Gastrocnemius medialis (tissue), 4 donors: Measurements from ENCODE around the gene CCDC154. TPM values are rescaled to one million over a fixed set of nuclear protein-coding genes. Genes with fewer than 3 reads are reported as not detected.

Experiments used
- ATAC-seq, 2 donors: fragments of 150-250 bp; one replicate each; pipeline ENCODE4 v1.9.1; 2016
- DNase-seq, 2 donors: peaks; one replicate each; pipeline ENCODE4 v3.0.0-alpha.2; 2019
- H3K27ac ChIP-seq, 4 donors: fragments of 200-600 bp; sonication (generic); 1 replicate in 1 of 4; 2 replicates in 3 of 4; pipeline ENCODE4 v1.5.1; 2016 to 2018; ENCODE audit warnings: mild to moderate bottlenecking in 2 of 4, moderate library complexity in 1 of 4
- H3K27me3 ChIP-seq, 3 donors: fragments of 200-600 bp; sonication (generic) in 2 of 3; 1 replicate in 1 of 3; 2 replicates in 2 of 3; pipeline versions ENCODE4 v1.5.1 to v1.6.0; 2016 to 2019; ENCODE audit warnings: mild to moderate bottlenecking in 1 of 3, moderate library complexity in 1 of 3
- H3K36me3 ChIP-seq, 2 donors: fragments of 200-600 bp; sonication (generic) in 1 of 2; one replicate each; pipeline ENCODE4 v1.5.1; 2017 to 2018
- H3K4me1 ChIP-seq, 2 donors: fragments of 200-600 bp; sonication (generic) in 1 of 2; one replicate each; pipeline ENCODE4 v1.5.1; 2016 to 2017; ENCODE audit warnings: mild to moderate bottlenecking in 2 of 2
- H3K4me3 ChIP-seq, 4 donors: fragments of 200-600 bp; sonication (generic) in 3 of 4; 1 replicate in 1 of 4; 2 replicates in 3 of 4; pipeline ENCODE4 v1.5.1; 2016 to 2019; ENCODE audit warnings: mild to moderate bottlenecking in 2 of 4
- H3K9me3 ChIP-seq, 3 donors: fragments of 200-600 bp; sonication (generic) in 2 of 3; 1 replicate in 1 of 3; 2 replicates in 2 of 3; pipeline ENCODE4 v1.5.1; 2016 to 2019
- CTCF ChIP-seq, 5 experiments: fragments of 450-650 bp in 3 of 5; fragments of 200-600 bp in 2 of 5; sonication (generic) in 2 of 5; IDR thresholded peaks in 4 of 5; conservative IDR thresholded peaks in 1 of 5; 1 replicate in 4 of 5; 2 replicates in 1 of 5; pipeline ENCODE4 v1.5.1; 2016 to 2019; ENCODE audit warnings: antibody characterized with exemption in 5 of 5, mild to moderate bottlenecking in 3 of 5, moderate library complexity in 3 of 5
- POLR2A ChIP-seq, 2 donors: fragments of 450-650 bp; IDR thresholded peaks; one replicate each; pipeline ENCODE4 v1.6.1; 2017; ENCODE audit warnings: antibody characterized with exemption in 2 of 2, mild to moderate bottlenecking in 2 of 2, moderate library complexity in 2 of 2
- in situ Hi-C, 4 donors: fragments of 200-750 bp; cut with MboI; loops; one replicate each; pipeline versions ENCODE4 v1.15.0 to v1.8.0; 2017; ENCODE audit warnings: low sequenced_read_pairs in 4 of 4
- intact Hi-C: fragments of 100-400 bp; cut with DNase I; formaldehyde crosslinking; loops from one replicate; pipeline ENCODE4 v1.15.1; 2023; ENCODE audit warnings: low total_unique reads
- total RNA-seq, 4 donors: library from RNA; depleted of rRNA; stranded (reverse); fragments of >200 nt; gene quantifications; one replicate each; pipeline versions ENCODE4 v1.1.0 to v1.2.3, GENCODE V29; 2016

Gene CCDC154
- total RNA-seq, 4 donors from 2014 or later = 0.40 TPM; not detected in 3

GRCh38 chr16:1464894-1465566, 20.7 kb upstream of the CCDC154 start:
- TF ChIP-seq CTCF (IDR thresholded peaks at IDR 0.05 in 4 of 5, conservative IDR thresholded peaks at IDR 0.05 in 1 of 5) = no peak
- TF ChIP-seq POLR2A (IDR thresholded peaks at IDR 0.05) = no peak
- no peaks in the 10 kb centered on the region for H3K9me3 ChIP-seq
- in situ Hi-C loops (no loop called here), intact Hi-C loops (no loop called here)
- H3K27me3 ChIP-seq = no peaks in the 10 kb centered on the region
- no peaks in the 10 kb centered on the region for H3K4me1 ChIP-seq
- no peak for DNase-seq
- no peak overlapping the region for H3K4me3 ChIP-seq
- peaks cover 0 to 22% of the 10 kb centered on the region in 2 donors for H3K36me3 ChIP-seq
- no peak for ATAC-seq
- no peak overlapping the region for H3K27ac ChIP-seq

GRCh38 chr16:1464196-1464893, 20.0 kb upstream of the CCDC154 start:
- H3K27ac ChIP-seq = no peak overlapping the region
- peaks cover 0 to 23% of the 10 kb centered on the region in 2 donors for H3K36me3 ChIP-seq
- DNase-seq = no peak
- in situ Hi-C loops = no loop called here
- no peak for ATAC-seq
- H3K4me3 ChIP-seq = no peak overlapping the region
- H3K4me1 ChIP-seq = no peaks in the 10 kb centered on the region
- intact Hi-C loops = no loop called here
- no peak for TF ChIP-seq CTCF (IDR thresholded peaks at IDR 0.05 in 4 of 5, conservative IDR thresholded peaks at IDR 0.05 in 1 of 5)
- no peaks in the 10 kb centered on the region for H3K9me3 ChIP-seq
- H3K27me3 ChIP-seq = no peaks in the 10 kb centered on the region

GRCh38 chr16:1461146-1461545, 16.8 kb upstream of the CCDC154 start:
- Histone ChIP-seq H3K4me3 (no peak overlapping the region), H3K27ac (no peak overlapping the region), H3K27me3 (no peaks in the 10 kb centered on the region), H3K9me3 (no peaks in the 10 kb centered on the region), H3K4me1 (no peaks in the 10 kb centered on the region), H3K36me3 (peaks cover 0 to 40% of the 10 kb centered on the region in 2 donors)
- no peak for TF ChIP-seq POLR2A (IDR thresholded peaks at IDR 0.05)
- TF ChIP-seq CTCF (IDR thresholded peaks at IDR 0.05 in 4 of 5, conservative IDR thresholded peaks at IDR 0.05 in 1 of 5) = no peak
- intact Hi-C loops = no loop called here
- no peak for ATAC-seq
- DNase-seq = no peak
- in situ Hi-C loops = no loop called here

GRCh38 chr16:1460602-1461138, 16.3 kb upstream of the CCDC154 start:
- in situ Hi-C loops (no loop called here), intact Hi-C loops (no loop called here)
- H3K36me3 ChIP-seq = peaks cover 0 to 45% of the 10 kb centered on the region in 2 donors

More at GRCh38 chr16:1460602-1461138, 16.3 kb upstream of the CCDC154 start:
- H3K27ac ChIP-seq = no peak overlapping the region
- ATAC-seq (no peak), DNase-seq (no peak)
- TF ChIP-seq CTCF (IDR thresholded peaks at IDR 0.05 in 4 of 5, conservative IDR thresholded peaks at IDR 0.05 in 1 of 5) = no peak
- no peak for TF ChIP-seq POLR2A (IDR thresholded peaks at IDR 0.05)
- no peaks in the 10 kb centered on the region for H3K9me3 ChIP-seq
- H3K4me1 ChIP-seq = no peaks in the 10 kb centered on the region
- no peaks in the 10 kb centered on the region for H3K27me3 ChIP-seq
- no peak overlapping the region for H3K4me3 ChIP-seq
